ENCODE measurements around the gene ZNF280B. TPM values are rescaled to one million over a fixed set of nuclear protein-coding genes. Genes with fewer than 3 reads are reported as not detected.
"Not testable (repeated sequence)": the region's sequence is repeated elsewhere in the genome, so short reads cannot be mapped to it uniquely, and the experiment has no call there.

Gene ZNF280B
- total RNA-seq, 6 experiments from 2014 or later: 0.14 to 0.48 (median 0.35) TPM

DNA sequence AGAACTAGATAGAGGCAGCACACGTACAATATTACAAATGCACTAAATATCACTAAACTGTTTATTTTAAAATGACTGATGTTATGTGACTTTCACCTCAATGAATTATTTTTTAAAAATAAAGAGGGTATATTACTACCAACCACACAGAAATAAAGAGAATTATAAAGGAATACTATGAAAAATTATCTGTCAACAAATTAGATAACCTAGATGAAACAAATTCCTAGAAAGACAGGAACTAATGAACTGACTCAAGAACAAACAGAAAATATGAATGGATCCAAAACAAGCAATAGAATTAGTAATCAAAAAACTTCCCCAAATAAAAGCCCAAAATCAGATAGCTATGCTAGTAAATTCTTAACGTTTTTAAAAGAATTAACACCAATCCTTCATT lies 10.3 kb downstream of the ZNF280B start:
- no peaks in the 10 kb centered on the region for H3K36me3 Mint-ChIP-seq (ENCODE audit: low read depth)

GRCh38 chr22:22491589-22491988 lies 17.0 kb downstream of the ZNF280B start:
- H3K4me1 Mint-ChIP-seq (ENCODE audit: low read depth); H3K36me3 Mint-ChIP-seq (ENCODE audit: low read depth); H3K27me3 Mint-ChIP-seq (ENCODE audit: insufficient read depth); H3K27ac Mint-ChIP-seq; DNase-seq; H3K4me3 Mint-ChIP-seq; H3K9me3 Mint-ChIP-seq: not testable (repeated sequence)

More for the DNA sequence above, 10.3 kb downstream of the ZNF280B start:
- Mint-ChIP-seq H3K27ac (no peak overlapping the region), H3K4me1 (ENCODE audit: low read depth) (no peaks in the 10 kb centered on the region), H3K4me3 (no peak overlapping the region), H3K9me3 (peaks cover 13% of the 10 kb centered on the region), H3K27me3 (ENCODE audit: insufficient read depth) (no peaks in the 10 kb centered on the region)
- no peak for DNase-seq
- TF ChIP-seq, protein P1, sequence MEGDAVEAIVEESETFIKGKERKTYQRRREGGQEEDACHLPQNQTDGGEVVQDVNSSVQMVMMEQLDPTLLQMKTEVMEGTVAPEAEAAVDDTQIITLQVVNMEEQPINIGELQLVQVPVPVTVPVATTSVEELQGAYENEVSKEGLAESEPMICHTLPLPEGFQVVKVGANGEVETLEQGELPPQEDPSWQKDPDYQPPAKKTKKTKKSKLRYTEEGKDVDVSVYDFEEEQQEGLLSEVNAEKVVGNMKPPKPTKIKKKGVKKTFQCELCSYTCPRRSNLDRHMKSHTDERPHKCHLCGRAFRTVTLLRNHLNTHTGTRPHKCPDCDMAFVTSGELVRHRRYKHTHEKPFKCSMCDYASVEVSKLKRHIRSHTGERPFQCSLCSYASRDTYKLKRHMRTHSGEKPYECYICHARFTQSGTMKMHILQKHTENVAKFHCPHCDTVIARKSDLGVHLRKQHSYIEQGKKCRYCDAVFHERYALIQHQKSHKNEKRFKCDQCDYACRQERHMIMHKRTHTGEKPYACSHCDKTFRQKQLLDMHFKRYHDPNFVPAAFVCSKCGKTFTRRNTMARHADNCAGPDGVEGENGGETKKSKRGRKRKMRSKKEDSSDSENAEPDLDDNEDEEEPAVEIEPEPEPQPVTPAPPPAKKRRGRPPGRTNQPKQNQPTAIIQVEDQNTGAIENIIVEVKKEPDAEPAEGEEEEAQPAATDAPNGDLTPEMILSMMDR (IDR thresholded peaks at IDR 0.05): no peak

GRCh38 chr22:22488736-22489135 lies 19.8 kb downstream of the ZNF280B start:
- TF ChIP-seq, protein P1 (IDR thresholded peaks at IDR 0.05): no peak
- Mint-ChIP-seq H3K27me3 (ENCODE audit: insufficient read depth) (no peaks in the 10 kb centered on the region; the same call in 1 of the 2 replicates), H3K36me3 (ENCODE audit: low read depth) (no peaks in the 10 kb centered on the region), H3K4me3 (no peak overlapping the region), H3K27ac (no peak overlapping the region), H3K9me3 (peaks cover 5% of the 10 kb centered on the region), H3K4me1 (ENCODE audit: low read depth) (no peaks in the 10 kb centered on the region)
- no peak for DNase-seq

- no peaks in the 10 kb centered on the region; the same call in 1 of the 2 replicates for H3K27me3 Mint-ChIP-seq (ENCODE audit: insufficient read depth)
- H3K4me1 Mint-ChIP-seq (ENCODE audit: low read depth): no peaks in the 10 kb centered on the region
- no peak overlapping the region for H3K4me3 Mint-ChIP-seq
- no peak for DNase-seq
- no peaks in the 10 kb centered on the region for H3K36me3 Mint-ChIP-seq (ENCODE audit: low read depth)
- peaks cover 8% of the 10 kb centered on the region for H3K9me3 Mint-ChIP-seq
- TF ChIP-seq, protein P1 (IDR thresholded peaks at IDR 0.05): no peak
- H3K27ac Mint-ChIP-seq: no peak overlapping the region
Observed at GRCh38 chr22:22487869-22488597, 20.5 kb downstream of the ZNF280B start.

DNA sequence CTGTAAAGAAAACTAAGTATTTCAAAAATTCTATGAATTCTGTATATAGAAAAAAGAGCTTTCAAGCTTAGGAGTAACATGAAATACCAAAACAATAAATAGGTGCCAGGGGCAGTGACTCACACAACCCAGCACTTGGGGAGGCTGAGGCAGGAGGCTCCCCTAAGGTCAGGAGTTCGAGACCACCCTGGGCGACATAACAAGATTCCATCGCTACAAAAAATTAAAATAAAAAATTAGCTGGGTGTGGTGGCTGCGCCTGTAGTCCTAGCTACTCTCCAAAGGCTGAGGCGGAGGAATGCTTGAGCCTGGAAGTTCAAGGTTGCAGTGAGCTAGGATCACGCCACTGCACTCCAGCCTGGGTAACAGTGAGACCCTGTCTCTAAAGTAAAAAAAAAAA lies 21.5 kb downstream of the ZNF280B start:
- DNase-seq: no peak
- Mint-ChIP-seq H3K4me1 (ENCODE audit: low read depth) (no peaks in the 10 kb centered on the region), H3K36me3 (ENCODE audit: low read depth) (no peaks in the 10 kb centered on the region), H3K27ac (no peak overlapping the region), H3K4me3 (no peak overlapping the region), H3K27me3 (ENCODE audit: insufficient read depth) (no peaks in the 10 kb centered on the region; the same call in 1 of the 2 replicates), H3K9me3 (peaks cover 8% of the 10 kb centered on the region)
- TF ChIP-seq, protein P1 (IDR thresholded peaks at IDR 0.05): no peak

GRCh38 chr22:22486132-22486899 lies 22.2 kb downstream of the ZNF280B start:
- TF ChIP-seq, protein P1 (IDR thresholded peaks at IDR 0.05): no peak
- Mint-ChIP-seq H3K27me3 (ENCODE audit: insufficient read depth) (no peaks in the 10 kb centered on the region; the same call in 1 of the 2 replicates), H3K27ac (no peak overlapping the region), H3K9me3 (peaks cover 8% of the 10 kb centered on the region), H3K36me3 (ENCODE audit: low read depth) (no peaks in the 10 kb centered on the region), H3K4me3 (no peak overlapping the region), H3K4me1 (ENCODE audit: low read depth) (no peaks in the 10 kb centered on the region)
- DNase-seq: no peak

All from HFFc6 (cell line).